IMR-90 (cell line): Measurements from ENCODE around the gene NPW. TPM values are rescaled to one million over a fixed set of nuclear protein-coding genes. Genes with fewer than 3 reads are reported as not detected.
A peak's percentile ranks its signal among the peaks of the same experiment; 100 is the strongest.

Experiments
- ATAC-seq: fragments of 200-7000 bp; cut with Tn5 transposase; 2 replicates; pipeline ENCODE4 v1.9.1; 2020; ENCODE audit warnings: low read depth, mild to moderate bottlenecking, moderate library complexity
- BruUV-seq: library from RNA; stranded (reverse); fragments of 400-500 nt; replicated peaks from 2 replicates; lab custom pipeline; 2021; lab: Mats Ljungman, UMichigan
- CTCF ChIA-PET: fragments of 300-600 bp; formaldehyde crosslinking; extraction: SDS; loops from one replicate; lab custom pipeline; 2021; ENCODE audit warnings: antibody characterized with exemption; lab: Yijun Ruan, JAX
- POLR2A ChIA-PET: fragments of 300-600 bp; sonication (Branson Sonifier 250); formaldehyde crosslinking; loops from one replicate; lab custom pipeline; 2022; ENCODE audit warnings: antibody characterized with exemption; ENCODE audit not compliant: unreplicated experiment; lab: Charles Lee
- DNase-seq: peaks from one replicate; pipeline ENCODE4 v3.0.0; 2013
- H2AFZ ChIP-seq: replicated peaks from 2 replicates; pipeline ENCODE3; 2013; ENCODE audit warnings: low read length, mild to moderate bottlenecking; ENCODE audit not compliant: poor library complexity
- H2AK5ac ChIP-seq: 2 replicates; pipeline ENCODE4 v1.6.1; 2013; ENCODE audit warnings: low read depth, low read length, inconsistent platforms
- H2AK9ac ChIP-seq: replicated peaks from 2 replicates; pipeline ENCODE3; 2013; ENCODE audit warnings: mild to moderate bottlenecking, low read depth, low read length, moderate library complexity; ENCODE audit not compliant: poor library complexity
- H2BK120ac ChIP-seq: 2 replicates; pipeline ENCODE4 v1.6.1; 2013; ENCODE audit warnings: low read depth, low read length, inconsistent platforms
- H2BK15ac ChIP-seq: 3 replicates; pipeline ENCODE4 v1.6.1; 2013; ENCODE audit warnings: low read depth, low read length, inconsistent platforms
- H2BK20ac ChIP-seq: 2 replicates; pipeline ENCODE4 v1.6.1; 2013; ENCODE audit warnings: low read depth, mild to moderate bottlenecking, inconsistent platforms, low read length, moderate library complexity
- H2BK5ac ChIP-seq: 2 replicates; pipeline ENCODE4 v1.6.1; 2013; ENCODE audit warnings: mild to moderate bottlenecking, low read depth, low read length, inconsistent platforms; ENCODE audit not compliant: poor library complexity, severe bottlenecking
- H3K14ac ChIP-seq: replicated peaks from 2 replicates; pipeline ENCODE4 v1.6.1; 2013; ENCODE audit warnings: low read depth, low read length, inconsistent platforms
- H3K18ac ChIP-seq: 2 replicates; pipeline ENCODE4 v1.6.1; 2013; ENCODE audit warnings: low read depth, low read length, control low read depth
- H3K23ac ChIP-seq: 2 replicates; pipeline ENCODE4 v1.6.1; 2013; ENCODE audit warnings: low read depth, low read length, inconsistent platforms
- H3K27ac ChIP-seq: 2 replicates; pipeline ENCODE4 v1.5.1; 2013; ENCODE audit warnings: mild to moderate bottlenecking, control low read depth, low read length; ENCODE audit not compliant: insufficient read depth
- H3K27me3 ChIP-seq: 2 replicates; pipeline ENCODE4 v1.6.1; 2013; ENCODE audit warnings: low read length; ENCODE audit not compliant: control insufficient read depth, insufficient read depth
- H3K36me3 ChIP-seq: 2 replicates; pipeline ENCODE4 v1.6.1; 2013; ENCODE audit warnings: low read length, mixed read lengths; ENCODE audit not compliant: control insufficient read depth, insufficient read depth
- H3K4ac ChIP-seq: 2 replicates; pipeline ENCODE4 v1.6.1; 2013; ENCODE audit warnings: low read depth, low read length, inconsistent platforms
- H3K4me1 ChIP-seq: 2 replicates; pipeline ENCODE4 v1.6.1; 2013; ENCODE audit warnings: low read length, mixed read lengths; ENCODE audit not compliant: control insufficient read depth, insufficient read depth
- H3K4me2 ChIP-seq: 2 replicates; pipeline ENCODE4 v1.6.1; 2013; ENCODE audit warnings: low read depth, mild to moderate bottlenecking, control low read depth, low read length, moderate library complexity
- H3K4me3 ChIP-seq: 2 replicates; pipeline ENCODE4 v1.5.1; 2013; ENCODE audit warnings: low read depth, mild to moderate bottlenecking, control low read depth, low read length, moderate library complexity; ENCODE audit not compliant: insufficient read depth
- H3K56ac ChIP-seq: 2 replicates; pipeline ENCODE4 v1.6.1; 2013; ENCODE audit warnings: low read length, inconsistent platforms; ENCODE audit not compliant: insufficient read depth; ENCODE audit errors: extremely low read depth
- H3K79me1 ChIP-seq, 2 experiments: 2 replicates each; pipeline ENCODE4 v1.6.1; 2013; ENCODE audit warnings: low read length in 2 of 2, inconsistent platforms in 1 of 2, low read depth in 1 of 2
- H3K9ac ChIP-seq: 2 replicates; pipeline ENCODE4 v1.6.1; 2013; ENCODE audit warnings: low read depth, low read length, control low read depth
- H3K9me1 ChIP-seq: 2 replicates; pipeline ENCODE4 v1.6.1; 2013; ENCODE audit warnings: low read length, inconsistent platforms; ENCODE audit not compliant: insufficient read depth
- H3K9me3 ChIP-seq: 2 replicates; pipeline ENCODE4 v1.6.1; 2013; ENCODE audit warnings: low read length; ENCODE audit not compliant: control insufficient read depth, insufficient read depth
- H4K20me1 ChIP-seq: 2 replicates; pipeline ENCODE4 v1.6.1; 2013; ENCODE audit warnings: low read length, inconsistent platforms; ENCODE audit not compliant: insufficient read depth
- H4K5ac ChIP-seq: 2 replicates; pipeline ENCODE4 v1.6.1; 2013; ENCODE audit warnings: mild to moderate bottlenecking, low read depth, low read length, control low read depth
- H4K8ac ChIP-seq, 2 experiments: 2 replicates each; pipeline ENCODE4 v1.6.1; 2013; ENCODE audit warnings: low read depth in 2 of 2, low read length in 2 of 2, control low read depth in 1 of 2, inconsistent platforms in 1 of 2
- H4K91ac ChIP-seq: 2 replicates; pipeline ENCODE4 v1.6.1; 2013; ENCODE audit warnings: low read depth, low read length, inconsistent platforms; ENCODE audit not compliant: insufficient read depth
- CHD1 ChIP-seq: IDR thresholded peaks from 2 replicates; pipeline ENCODE4 v1.6.1; 2012; ENCODE audit warnings: low read depth, low read length, improper control_type of control experiment
- CTCF ChIP-seq: conservative IDR thresholded peaks from 2 replicates; pipeline ENCODE4 v1.5.1; 2012; ENCODE audit warnings: mild to moderate bottlenecking, low read depth, low read length, improper control_type of control experiment
- MAFK ChIP-seq: IDR thresholded peaks from 2 replicates; pipeline ENCODE4 v1.6.1; 2012; ENCODE audit warnings: low read depth, low read length, improper control_type of control experiment
- RAD21 ChIP-seq: IDR thresholded peaks from 2 replicates; pipeline ENCODE4 v1.6.1; 2012; ENCODE audit warnings: low read length, improper control_type of control experiment
- USF2 ChIP-seq: fragments of 150-350 bp; IDR thresholded peaks from 2 replicates; pipeline ENCODE4 v1.6.1; 2017; ENCODE audit warnings: mild to moderate bottlenecking, antibody characterized with exemption, low read length, low read depth
- WGBS, 2 experiments: methylation state at CpG; one replicate each; pipeline versions ENCODE4 v1.1.5 to v1.1.7; 2013; ENCODE audit warnings: missing lambda C conversion rate in 2 of 2; ENCODE audit not compliant: insufficient read length in 1 of 2; ENCODE audit errors: extremely low coverage in 2 of 2; 5-methylcytosine and 5-hydroxymethylcytosine counted together
- dilution Hi-C: fragments of 300-500 bp; cut with HindIII; formaldehyde crosslinking; loops from one replicate; pipeline ENCODE4 v1.14.3; 2018; ENCODE audit warnings: low sequenced_read_pairs; ENCODE audit not compliant: unreplicated experiment
- in situ Hi-C: fragments of 300-500 bp; cut with MboI; formaldehyde crosslinking; loops from 3 replicates; pipeline ENCODE4 v1.14.3; 2019; ENCODE audit warnings: low sequenced_read_pairs, inconsistent platforms, mixed read lengths
- intact Hi-C: fragments of 100-400 bp; cut with micrococcal nuclease; formaldehyde crosslinking; loops from 2 replicates; pipeline ENCODE4 v1.10.0; 2022
- polyA plus RNA-seq, 3 experiments: library from polyadenylated mRNA; depleted of rRNA; stranded (reverse); fragments of >200 nt; gene quantifications; 2 replicates each; pipeline ENCODE4 v1.2.3, GENCODE V29; 2012; ENCODE audit warnings: low replicate concordance in 1 of 3
- total RNA-seq: library from RNA; depleted of rRNA; stranded (reverse); fragments of >200 nt; gene quantifications from 2 replicates; pipeline ENCODE4 v1.2.3, GENCODE V29; 2012

Gene NPW
- total and polyA plus RNA-seq, 2 of the 4 experiments (the other 2 are of a cell fraction): 0.18 to 2.0 TPM

DNA sequence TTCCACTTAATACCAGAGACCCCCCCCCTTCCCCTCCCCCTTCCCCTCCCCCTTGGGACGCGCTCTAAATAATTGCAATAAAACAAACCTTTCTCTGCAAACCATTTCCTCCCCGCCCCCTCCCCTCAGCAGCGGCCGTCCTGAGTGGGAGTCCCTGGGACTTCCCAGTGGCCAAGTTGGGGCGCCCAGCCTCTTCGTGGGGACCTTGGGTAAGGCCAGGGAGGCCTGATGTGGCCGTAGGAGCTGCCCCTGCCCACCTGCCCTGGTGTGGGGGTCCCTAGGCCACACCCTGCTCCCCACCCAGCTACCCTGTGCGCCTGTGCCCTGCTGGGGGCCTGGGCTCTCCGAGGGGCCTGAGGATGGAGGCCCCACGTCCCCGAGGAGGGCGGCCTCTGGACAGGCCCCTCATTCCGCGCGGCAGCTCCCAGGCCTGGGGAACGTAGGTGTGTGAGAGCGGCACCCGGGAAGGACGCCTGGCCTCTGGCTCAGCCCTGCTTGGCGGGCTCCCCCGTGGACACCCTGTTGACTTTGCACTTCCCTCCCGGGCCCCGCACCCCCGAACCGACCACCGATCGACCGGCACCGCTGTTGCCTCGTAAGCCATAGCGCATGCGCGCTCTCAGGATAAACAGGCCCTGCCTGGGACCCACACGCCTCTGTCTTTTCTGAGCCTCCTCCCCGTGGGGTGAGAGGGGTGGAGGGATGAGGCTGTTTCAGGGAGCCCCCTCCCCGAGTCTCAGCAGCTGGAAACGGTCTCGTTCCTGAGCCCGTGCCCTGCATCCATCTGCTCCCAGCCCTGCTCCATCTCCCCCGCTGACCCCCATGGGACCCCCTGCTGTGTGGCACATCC, 19.0 kb downstream of the NPW start:
- H3K56ac ChIP-seq: peak overlapping the region; percentile 54; the same call in 1 of the 2 replicates
- peak overlapping the region; percentile 87 for H3K14ac ChIP-seq
- H3K79me1 ChIP-seq: peaks cover 17 to 55% of the 10 kb centered on the region in 2 experiments; a peak in 3 of 4 replicates
- peak overlapping the region; percentile 85 for H2AFZ ChIP-seq
- no peak for ATAC-seq
- peak overlapping the region; percentile 93 for H3K27ac ChIP-seq
- H2BK15ac ChIP-seq: peak overlapping the region; percentile 85
- H3K18ac ChIP-seq: peak overlapping the region; percentile 89
- peaks cover 33% of the 10 kb centered on the region; the same call in 1 of the 2 replicates for H3K36me3 ChIP-seq
- H4K5ac ChIP-seq: peak overlapping the region; percentile 87
- peak overlapping the region; percentile 79 to 99 for H4K8ac ChIP-seq
- H2AK9ac ChIP-seq: peak overlapping the region; percentile 99
- dilution Hi-C loops (no loop called here), in situ Hi-C loops (no loop called here), intact Hi-C loops (loop anchor here (1.0 kb wide), 1 partner anchor 15 kb away; no protein-coding TSS in a partner anchor)
- peak overlapping the region; percentile 98 for H2BK120ac ChIP-seq
- ChIA-PET POLR2A (interaction anchor here (0.5 kb wide), 1 partner anchor 43 kb away, joined by 7 read pairs; no protein-coding TSS in a partner anchor), CTCF (no interaction called here)
- H4K20me1 ChIP-seq: no peaks in the 10 kb centered on the region
- H3K9me3 ChIP-seq: no peaks in the 10 kb centered on the region
- no peak overlapping the region for H3K4me3 ChIP-seq
- TF ChIP-seq CTCF: no peak
- no peak for TF ChIP-seq CHD1
- no peak for TF ChIP-seq RAD21
- TF ChIP-seq MAFK: no peak
- no peak for TF ChIP-seq USF2
- peak overlapping the region; percentile 82 for H2BK20ac ChIP-seq
- no peak for DNase-seq
- peak overlapping the region; percentile 100 for H4K91ac ChIP-seq
- peak overlapping the region; percentile 47 for H3K9ac ChIP-seq
- peak overlapping the region; percentile 99 for H2AK5ac ChIP-seq
- peak overlapping the region; percentile 96 for H2BK5ac ChIP-seq
- no peaks in the 10 kb centered on the region for H3K27me3 ChIP-seq
- no TSS peak for BruUV-seq
- H3K4me1 ChIP-seq: peaks cover 64% of the 10 kb centered on the region
- H3K4ac ChIP-seq: peak overlapping the region; percentile 96
- H3K4me2 ChIP-seq: peak overlapping the region; percentile 9; the same call in 1 of the 2 replicates
- peak overlapping the region; percentile 83 for H3K23ac ChIP-seq
- peaks cover 19% of the 10 kb centered on the region for H3K9me1 ChIP-seq
- WGBS, 2 experiments: 61% methylated on average over 8 of the region's 41 CpGs; no CpG with 5 or more reads in 1 of the 2 experiments
